Transverse colon (tissue), 4 donors: ENCODE data around the gene GPM6B. TPM values are rescaled to one million over a fixed set of nuclear protein-coding genes. Genes with fewer than 3 reads are reported as not detected.

Experiments
- DNase-seq: peaks from one replicate; pipeline ENCODE4 v3.0.0-alpha.2; 2019
- H3K27ac ChIP-seq, 4 donors: fragments of 200-600 bp; sonication (generic); 2 replicates each; pipeline ENCODE4 v1.5.1; 2016 to 2018; ENCODE audit warnings: inconsistent platforms in 4 of 4
- H3K27me3 ChIP-seq: fragments of 200-600 bp; sonication (generic); 2 replicates; pipeline ENCODE4 v1.5.1; 2017; ENCODE audit warnings: inconsistent platforms
- H3K36me3 ChIP-seq, 4 donors: fragments of 200-600 bp; sonication (generic); 2 replicates each; pipeline ENCODE4 v1.5.1; 2017 to 2019; ENCODE audit warnings: inconsistent platforms in 4 of 4
- H3K4me1 ChIP-seq, 4 donors: fragments of 200-600 bp; sonication (generic); 2 replicates each; pipeline ENCODE4 v1.5.1; 2017 to 2020; ENCODE audit warnings: inconsistent platforms in 4 of 4
- H3K4me3 ChIP-seq, 4 donors: fragments of 200-600 bp; sonication (generic); 1 replicate in 1 of 4; 2 replicates in 3 of 4; pipeline versions ENCODE4 v1.5.1 to v1.6.1; 2017 to 2019; ENCODE audit warnings: inconsistent platforms in 4 of 4
- H3K9me3 ChIP-seq, 2 donors: fragments of 200-600 bp; sonication (generic); 2 replicates each; pipeline ENCODE4 v1.5.1; 2017 to 2019; ENCODE audit warnings: inconsistent platforms in 2 of 2
- CTCF ChIP-seq, 5 experiments: fragments of 200-600 bp in 3 of 5; fragments of 450-650 bp in 2 of 5; sonication (generic) in 3 of 5; IDR thresholded peaks; 1 replicate in 2 of 5; 2 replicates in 3 of 5; pipeline ENCODE4 v1.5.1; 2016 to 2017; ENCODE audit warnings: antibody characterized with exemption in 5 of 5, inconsistent platforms in 3 of 5, mild to moderate bottlenecking in 2 of 5, moderate library complexity in 1 of 5
- EP300 ChIP-seq: sonication (generic); formaldehyde crosslinking; IDR thresholded peaks from one replicate; pipeline ENCODE4 v1.6.1; 2017; ENCODE audit warnings: antibody characterized with exemption, low read depth
- POLR2A ChIP-seq: fragments of 450-650 bp; IDR thresholded peaks from one replicate; pipeline ENCODE4 v1.6.1; 2016; ENCODE audit warnings: antibody characterized with exemption, mild to moderate bottlenecking, moderate library complexity
- POLR2AphosphoS5 ChIP-seq, 3 donors: sonication (generic); formaldehyde crosslinking; IDR thresholded peaks; one replicate each; pipeline ENCODE4 v1.6.1; 2016; ENCODE audit warnings: antibody characterized with exemption in 3 of 3
- WGBS, 2 donors: methylation state at CpG; one replicate each; pipeline ENCODE4 v1.1.5; 2018; ENCODE audit warnings: low coverage in 1 of 2; 5-methylcytosine and 5-hydroxymethylcytosine counted together
- in situ Hi-C, 4 donors: fragments of 200-750 bp; cut with MboI; loops; one replicate each; pipeline versions ENCODE4 v1.15.0 to v1.15.1; 2017; ENCODE audit warnings: low sequenced_read_pairs in 3 of 4, low pct_ligation_motif_present in 1 of 4, low pct_unique_long_range_greater_than_20kb in 1 of 4
- intact Hi-C: fragments of 100-400 bp; cut with DNase I; formaldehyde crosslinking; loops from one replicate; pipeline ENCODE4 v1.15.1; 2023; ENCODE audit warnings: low total_unique reads
- total RNA-seq, 4 donors: library from RNA; depleted of rRNA; stranded (reverse); fragments of >200 nt; gene quantifications; one replicate each; pipeline ENCODE4 v1.1.0, GENCODE V29; 2016

GPM6B gene
- total RNA-seq, 4 donors from 2014 or later: 1.5 to 7.6 (median 5.0) TPM

- WGBS, 2 donors: 88 to 89% methylated on average over 3 of the region's 3 CpGs
- intact Hi-C loops: no loop called here
- no peaks in the 10 kb centered on the region for H3K36me3 ChIP-seq
These were observed 46.8 kb downstream of the GPM6B start for GRCh38 chrX:13770013-13770535.

GRCh38 chrX:13768939-13769338 lies 48.0 kb downstream of the GPM6B start:
- Histone ChIP-seq H3K4me3 (no peak overlapping the region), H3K4me1 (peaks cover 0 to 3% (median under 1%) of the 10 kb centered on the region in 4 donors), H3K27ac (no peak overlapping the region), H3K36me3 (no peaks in the 10 kb centered on the region), H3K9me3 (no peaks in the 10 kb centered on the region), H3K27me3 (no peaks in the 10 kb centered on the region)
- in situ Hi-C loops (loop anchor here in 2 of 4 donors (25.0 kb wide), 2 partner anchors 257 to 268 kb away; partner anchors contain the start of gene GEMIN8 (in 2 of the 2)), intact Hi-C loops (no loop called here)
- no peak for TF ChIP-seq POLR2AphosphoS5 (IDR thresholded peaks at IDR 0.05)
- TF ChIP-seq POLR2A: no peak
- TF ChIP-seq EP300: no peak
- TF ChIP-seq CTCF (IDR thresholded peaks at IDR 0.05): no peak
- no peak for DNase-seq
- 90 to 94% methylated on average over 4 of the region's 4 CpGs for WGBS, 2 donors

More at GRCh38 chrX:13770013-13770535, 46.8 kb downstream of the GPM6B start:
- TF ChIP-seq POLR2A (no peak), CTCF (IDR thresholded peaks at IDR 0.05) (no peak), POLR2AphosphoS5 (IDR thresholded peaks at IDR 0.05) (no peak), EP300 (no peak)
- no peak overlapping the region for H3K27ac ChIP-seq
- H3K4me1 ChIP-seq: no peaks in the 10 kb centered on the region
- H3K9me3 ChIP-seq: no peaks in the 10 kb centered on the region
- in situ Hi-C loops: loop anchor here in 2 of 4 donors (25.0 kb wide), 2 partner anchors 258 to 267 kb away; partner anchors contain the start of gene GEMIN8 (in 2 of the 2)
- H3K4me3 ChIP-seq: no peak overlapping the region
- H3K27me3 ChIP-seq: no peaks in the 10 kb centered on the region
- no peak for DNase-seq

GRCh38 chrX:13764765-13765164 lies 52.1 kb downstream of the GPM6B start:
- DNase-seq: no peak
- Histone ChIP-seq H3K36me3 (no peaks in the 10 kb centered on the region), H3K27ac (peak overlapping the region in 1 of 4 donors; percentile 16), H3K4me3 (no peak overlapping the region), H3K9me3 (no peaks in the 10 kb centered on the region), H3K4me1 (peaks cover 0 to 3% (median 1%) of the 10 kb centered on the region in 4 donors), H3K27me3 (no peaks in the 10 kb centered on the region)
- intact Hi-C loops: no loop called here
- in situ Hi-C loops: loop anchor here in 2 of 4 donors (25.0 kb wide), 2 partner anchors 252 to 273 kb away; partner anchors contain the start of gene GEMIN8 (in 2 of the 2)
- TF ChIP-seq POLR2A: no peak
- no peak for TF ChIP-seq CTCF (IDR thresholded peaks at IDR 0.05)
- TF ChIP-seq POLR2AphosphoS5 (IDR thresholded peaks at IDR 0.05): no peak
- TF ChIP-seq EP300: no peak
- 60 to 75% methylated on average over 1 to 6 of the region's 6 CpGs for WGBS, 2 donors

GRCh38 chrX:13764281-13764680 lies 52.6 kb downstream of the GPM6B start:
- in situ Hi-C loops: loop anchor here in 2 of 4 donors (25.0 kb wide), 2 partner anchors 252 to 273 kb away; partner anchors contain the start of gene GEMIN8 (in 2 of the 2)

More at GRCh38 chrX:13764281-13764680, 52.6 kb downstream of the GPM6B start:
- no peak for DNase-seq
- TF ChIP-seq POLR2A (no peak), EP300 (no peak)
- Histone ChIP-seq H3K4me1 (peaks cover 0 to 3% (median 1%) of the 10 kb centered on the region in 4 donors), H3K36me3 (no peaks in the 10 kb centered on the region), H3K4me3 (no peak overlapping the region), H3K9me3 (no peaks in the 10 kb centered on the region), H3K27ac (peak overlapping the region in 1 of 4 donors; percentile 16), H3K27me3 (no peaks in the 10 kb centered on the region)
- intact Hi-C loops: no loop called here
- WGBS, 2 donors: 67% methylated on average over 7 of the region's 7 CpGs; no CpG with 5 or more reads in 1 of the 2 donors
